ENCODE data around the gene SMG5.

SMG5 gene

GRCh38 chr1:156247460-156248322 is 34.9 kb downstream of the SMG5 start, which contains the start of gene PAQR6:
Gene PAQR6 (minus strand): TSS chr1:156248056. CDS start chr1:156246731, 1,325 bp downstream.
- no peak for DNase-seq (ENCODE audit: low read depth)
- H3K4me3 ChIP-seq (ENCODE audit: low read depth, low read length) = no peak within 1 kb of the TSS
- TF ChIP-seq, protein P1, sequence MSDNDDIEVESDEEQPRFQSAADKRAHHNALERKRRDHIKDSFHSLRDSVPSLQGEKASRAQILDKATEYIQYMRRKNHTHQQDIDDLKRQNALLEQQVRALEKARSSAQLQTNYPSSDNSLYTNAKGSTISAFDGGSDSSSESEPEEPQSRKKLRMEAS (IDR thresholded peaks at IDR 0.05; ENCODE audit: low read depth, low read length) = no peak
- TF ChIP-seq CTCF (IDR thresholded peaks at IDR 0.05; ENCODE audit: low read depth, low read length) = no peak
- no peak for TF ChIP-seq MYC (IDR thresholded peaks at IDR 0.05; ENCODE audit: low read depth, low read length)
- no peak for TF ChIP-seq POLR2A (IDR thresholded peaks at IDR 0.05; ENCODE audit: extremely low read depth, insufficient read length)

- TF ChIP-seq CTCF (IDR thresholded peaks at IDR 0.05; ENCODE audit: low read depth, low read length) (no peak), MYC (IDR thresholded peaks at IDR 0.05; ENCODE audit: low read depth, low read length) (no peak), POLR2A (IDR thresholded peaks at IDR 0.05; ENCODE audit: extremely low read depth, insufficient read length) (no peak)
- TF ChIP-seq, protein P1 (IDR thresholded peaks at IDR 0.05; ENCODE audit: low read depth, low read length) = no peak
- DNase-seq (ENCODE audit: low read depth) = no peak
- H3K4me3 ChIP-seq (ENCODE audit: low read depth, low read length) = no peak overlapping the region
These were observed 35.7 kb downstream of the SMG5 start for GRCh38 chr1:156246781-156247459.

DNA sequence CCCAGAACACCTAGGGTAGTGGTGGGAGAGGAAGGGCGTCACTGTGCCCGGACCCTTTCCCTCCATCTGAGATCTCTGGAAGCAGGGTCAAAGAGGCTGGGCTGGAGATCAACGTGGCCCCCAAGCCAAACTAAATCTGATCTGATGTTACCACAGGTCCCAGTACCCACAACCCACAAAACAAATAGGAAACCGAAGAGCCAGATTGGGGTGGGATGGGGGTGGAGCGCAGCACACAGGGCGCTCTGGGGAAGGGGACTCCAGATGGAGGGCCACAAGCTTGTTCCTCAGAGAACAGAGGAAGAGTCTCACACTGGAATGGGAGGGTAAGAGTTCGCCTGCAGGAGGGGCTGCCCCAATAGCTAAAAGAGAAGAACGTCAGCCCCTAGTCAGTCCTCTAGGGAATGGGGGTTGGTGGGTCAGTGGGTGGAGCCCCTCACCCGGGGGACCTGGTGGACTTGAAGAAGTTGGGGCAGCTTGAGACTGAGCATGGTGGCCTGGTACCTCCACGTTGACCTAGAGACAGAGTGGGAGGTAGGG is 36.3 kb downstream of the SMG5 start:
- TF ChIP-seq MYC (IDR thresholded peaks at IDR 0.05; ENCODE audit: low read depth, low read length) = no peak
- TF ChIP-seq CTCF (IDR thresholded peaks at IDR 0.05; ENCODE audit: low read depth, low read length) = no peak
- TF ChIP-seq POLR2A (IDR thresholded peaks at IDR 0.05; ENCODE audit: extremely low read depth, insufficient read length) = no peak
- TF ChIP-seq, protein P1 (IDR thresholded peaks at IDR 0.05; ENCODE audit: low read depth, low read length) = no peak
- DNase-seq (ENCODE audit: low read depth) = peak; percentile 49
- no peak overlapping the region for H3K4me3 ChIP-seq (ENCODE audit: low read depth, low read length)

- no peak overlapping the region for H3K4me3 ChIP-seq (ENCODE audit: low read depth, low read length)
- DNase-seq (ENCODE audit: low read depth) = peak; percentile 50
- no peak for TF ChIP-seq MYC (IDR thresholded peaks at IDR 0.05; ENCODE audit: low read depth, low read length)
- TF ChIP-seq CTCF (IDR thresholded peaks at IDR 0.05; ENCODE audit: low read depth, low read length) = no peak
- no peak for TF ChIP-seq POLR2A (IDR thresholded peaks at IDR 0.05; ENCODE audit: extremely low read depth, insufficient read length)
- TF ChIP-seq, protein P1 (IDR thresholded peaks at IDR 0.05; ENCODE audit: low read depth, low read length) = no peak
These were observed 37.0 kb downstream of the SMG5 start for GRCh38 chr1:156245451-156246232.

- H3K4me3 ChIP-seq (ENCODE audit: low read depth, low read length) = no peak overlapping the region
- no peak for DNase-seq (ENCODE audit: low read depth)
- TF ChIP-seq CTCF (IDR thresholded peaks at IDR 0.05; ENCODE audit: low read depth, low read length) (no peak), MYC (IDR thresholded peaks at IDR 0.05; ENCODE audit: low read depth, low read length) (no peak), POLR2A (IDR thresholded peaks at IDR 0.05; ENCODE audit: extremely low read depth, insufficient read length) (no peak)
- TF ChIP-seq, protein P1 (IDR thresholded peaks at IDR 0.05; ENCODE audit: low read depth, low read length) = no peak
These were observed 37.9 kb downstream of the SMG5 start for GRCh38 chr1:156244712-156245111.

All from NB4 (cell line).